Neural cell (in vitro differentiated cells): ENCODE data around the gene CLEC16A. TPM values are rescaled to one million over a fixed set of nuclear protein-coding genes. Genes with fewer than 3 reads are reported as not detected.

Experiments
- H2AFZ ChIP-seq: fragments of 200-600, 300-800 bp; sonication (generic), shearing (Covaris generic); 2 replicates; pipeline ENCODE4 v1.6.0; 2014; ENCODE audit warnings: low read depth, mild to moderate bottlenecking, antibody characterized with exemption, low read length, moderate library complexity
- H3F3A ChIP-seq: fragments of 200-600 bp; shearing (Covaris generic); 2 replicates; pipeline ENCODE4 v1.6.1; 2016; ENCODE audit warnings: mild to moderate bottlenecking, moderate library complexity, mixed read lengths, antibody characterized with exemption, low read length; ENCODE audit not compliant: insufficient read depth, poor library complexity, severe bottlenecking
- H3K27ac ChIP-seq: fragments of 200-600, 300-800 bp; sonication (generic), shearing (Covaris generic); 2 replicates; pipeline ENCODE4 v1.5.1; 2014; ENCODE audit warnings: mild to moderate bottlenecking, low read length, moderate library complexity
- H3K27me3 ChIP-seq: fragments of 300-800, 200-600 bp; sonication (generic), shearing (Covaris generic); 2 replicates; pipeline ENCODE4 v1.6.0; 2014; ENCODE audit warnings: mild to moderate bottlenecking, low read depth, low read length, moderate library complexity; ENCODE audit not compliant: insufficient read depth
- H3K36me3 ChIP-seq: fragments of 300-800, 200-600 bp; sonication (generic), shearing (Covaris generic); 2 replicates; pipeline ENCODE4 v1.5.1; 2014; ENCODE audit warnings: mild to moderate bottlenecking, antibody characterized with exemption, low read length, moderate library complexity; ENCODE audit not compliant: insufficient read depth
- H3K4me2 ChIP-seq: fragments of 300-800, 200-600 bp; sonication (generic), shearing (Covaris generic); 2 replicates; pipeline ENCODE4 v1.6.0; 2014; ENCODE audit warnings: mild to moderate bottlenecking, low read length
- H3K4me3 ChIP-seq: fragments of 300-800, 200-600 bp; sonication (generic), shearing (Covaris generic); 2 replicates; pipeline ENCODE4 v1.5.1; 2014; ENCODE audit warnings: mild to moderate bottlenecking, low read length, moderate library complexity
- H3K79me2 ChIP-seq: fragments of 200-600 bp; shearing (Covaris generic); replicated peaks from 2 replicates; pipeline ENCODE4 v1.6.0; 2014; ENCODE audit warnings: mild to moderate bottlenecking, low read length, moderate library complexity; ENCODE audit not compliant: insufficient read depth
- H3K9ac ChIP-seq: fragments of 300-800, 200-600 bp; sonication (generic), shearing (Covaris generic); 2 replicates; pipeline ENCODE4 v1.6.1; 2016; ENCODE audit warnings: mild to moderate bottlenecking, low read length, mixed read lengths
- H3K9me2 ChIP-seq: fragments of 200-600 bp; shearing (Covaris generic); 2 replicates; pipeline ENCODE4 v1.6.1; 2016; ENCODE audit warnings: mild to moderate bottlenecking, low read length, mixed read lengths; ENCODE audit not compliant: insufficient read depth
- H3K9me3 ChIP-seq: fragments of 200-600, 300-800 bp; sonication (generic), shearing (Covaris generic); 2 replicates; pipeline ENCODE4 v1.6.1; 2016; ENCODE audit warnings: mild to moderate bottlenecking, mixed run types, low read length, moderate library complexity, mixed read lengths
- H4K20me1 ChIP-seq: fragments of 200-600 bp; shearing (Covaris generic); 2 replicates; pipeline ENCODE4 v1.6.1; 2016; ENCODE audit warnings: mild to moderate bottlenecking, mixed run types; ENCODE audit not compliant: insufficient read depth
- CTCF ChIP-seq: fragments of 450-650 bp; IDR thresholded peaks from 2 replicates; pipeline ENCODE4 v1.5.1; 2014; ENCODE audit warnings: antibody characterized with exemption, mild to moderate bottlenecking, moderate library complexity; ENCODE audit not compliant: poor library complexity, severe bottlenecking
- EP300 ChIP-seq: fragments of 450-650 bp; conservative IDR thresholded peaks from 2 replicates; pipeline ENCODE4 v1.6.1; 2014; ENCODE audit warnings: antibody characterized with exemption, mild to moderate bottlenecking, moderate library complexity; ENCODE audit not compliant: poor library complexity, severe bottlenecking
- EZH2 ChIP-seq: fragments of 200-600, 300-800 bp; shearing (Covaris generic), sonication (generic); IDR thresholded peaks from 2 replicates; pipeline ENCODE4 v1.6.1; 2014; ENCODE audit warnings: antibody characterized with exemption, low read length, borderline replicate concordance, mild to moderate bottlenecking; ENCODE audit not compliant: insufficient read depth, poor library complexity, severe bottlenecking
- MXI1 ChIP-seq: fragments of 450-650 bp; conservative IDR thresholded peaks from 2 replicates; pipeline ENCODE4 v1.6.1; 2014; ENCODE audit warnings: antibody characterized with exemption, mild to moderate bottlenecking; ENCODE audit not compliant: poor library complexity, severe bottlenecking
- POLR2AphosphoS5 ChIP-seq: IDR thresholded peaks from 2 replicates; pipeline ENCODE4 v1.6.1; 2012
- RAD21 ChIP-seq: fragments of 450-650 bp; conservative IDR thresholded peaks from 2 replicates; pipeline ENCODE4 v1.6.1; 2014; ENCODE audit warnings: antibody characterized with exemption, mild to moderate bottlenecking, moderate library complexity
- REST ChIP-seq: IDR thresholded peaks from 2 replicates; pipeline ENCODE4 v1.6.1; 2012; ENCODE audit warnings: borderline replicate concordance
- TAF1 ChIP-seq: IDR thresholded peaks from 2 replicates; pipeline ENCODE4 v1.6.1; 2012; ENCODE audit warnings: low read depth
- polyA plus RNA-seq: library from polyadenylated mRNA; depleted of rRNA; stranded (reverse); fragments of >200 nt; gene quantifications from 2 replicates; pipeline ENCODE4 v1.2.3, GENCODE V29; 2014

CLEC16A gene
- polyA plus RNA-seq, 1 donor from 2014 or later, result 11.1 TPM

- Histone ChIP-seq H4K20me1 (no peaks in the 10 kb centered on the region), H3K27me3 (no peaks in the 10 kb centered on the region), H3K36me3 (no peaks in the 10 kb centered on the region), H3K9me2 (no peaks in the 10 kb centered on the region), H3K9ac (no peak overlapping the region), H3K4me3 (no peak overlapping the region), H3K27ac (no peak overlapping the region), H3K79me2 (no peaks in the 10 kb centered on the region), H2AFZ (no peak overlapping the region), H3K9me3 (no peaks in the 10 kb centered on the region), H3F3A (no peaks in the 10 kb centered on the region), H3K4me2 (no peak overlapping the region)
- TF ChIP-seq POLR2AphosphoS5 (no peak), REST (no peak), RAD21 (no peak), MXI1 (no peak), TAF1 (no peak), EP300 (no peak), EZH2 (no peak)
These were observed 136.8 kb downstream of the CLEC16A start for GRCh38 chr16:11080999-11081630.

DNA sequence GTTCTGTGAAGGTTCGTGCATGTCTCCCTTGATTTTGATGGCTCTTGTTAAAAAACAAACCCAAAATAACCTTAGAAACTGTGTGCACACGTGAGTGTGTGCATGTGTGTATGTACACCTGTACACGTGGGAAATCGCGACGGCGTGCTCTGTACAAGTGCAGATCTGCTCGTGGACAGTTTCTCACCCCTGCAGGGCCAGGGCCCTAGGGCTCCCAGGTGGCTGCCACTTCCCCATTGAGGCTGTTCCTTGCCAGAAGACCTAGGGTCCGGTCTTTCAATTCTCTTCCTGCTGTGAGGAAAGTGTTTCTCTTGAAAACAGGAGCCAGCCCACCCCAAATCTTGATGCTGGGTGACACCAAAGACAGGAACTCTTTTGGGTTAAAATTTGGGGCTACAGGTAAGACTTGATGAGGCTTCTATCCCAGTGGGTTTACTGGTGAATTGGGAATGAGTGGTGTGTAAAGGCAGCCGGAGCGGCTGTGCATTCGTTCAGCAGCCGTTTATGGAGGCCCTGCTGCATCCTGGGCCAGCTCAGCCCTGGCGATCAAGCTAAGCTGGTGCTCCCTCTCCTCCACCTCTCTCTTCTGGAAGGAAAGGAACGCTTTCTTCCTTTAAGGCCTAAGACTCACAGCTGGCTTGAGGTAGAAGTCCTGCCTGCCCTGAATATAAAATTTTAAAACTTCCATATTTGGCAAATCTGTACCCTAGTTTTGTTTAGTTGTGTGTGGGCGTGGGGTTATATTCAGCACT, 137.9 kb downstream of the CLEC16A start:
- Histone ChIP-seq H3K79me2 (no peaks in the 10 kb centered on the region), H3F3A (no peaks in the 10 kb centered on the region), H3K9me2 (no peaks in the 10 kb centered on the region), H3K4me2 (no peak overlapping the region), H2AFZ (no peak overlapping the region), H4K20me1 (no peaks in the 10 kb centered on the region), H3K9ac (no peak overlapping the region), H3K36me3 (no peaks in the 10 kb centered on the region), H3K27ac (no peak overlapping the region), H3K9me3 (no peaks in the 10 kb centered on the region), H3K4me3 (no peak overlapping the region), H3K27me3 (no peaks in the 10 kb centered on the region)
- TF ChIP-seq CTCF, result no peak
- TF ChIP-seq POLR2AphosphoS5, result no peak
- TF ChIP-seq EZH2, result no peak
- TF ChIP-seq MXI1, result no peak
- TF ChIP-seq TAF1, result no peak
